Neuronal stem cell (in vitro differentiated cells): ENCODE measurements around the gene RRM2.

Experiments
- DNase-seq: peaks from one replicate; pipeline ENCODE4 v3.0.0-alpha.2; 2013; ENCODE audit warnings: low spot score
- H2AFZ ChIP-seq: one replicate; pipeline ENCODE4 v1.6.1; 2013; ENCODE audit warnings: mild to moderate bottlenecking, low read length, inconsistent platforms
- H2AK5ac ChIP-seq: 2 replicates; pipeline ENCODE4 v1.6.1; 2013; ENCODE audit warnings: low read depth, mild to moderate bottlenecking, inconsistent platforms, low read length, moderate library complexity, mixed read lengths
- H2BK120ac ChIP-seq: 2 replicates; pipeline ENCODE4 v1.6.1; 2013; ENCODE audit warnings: low read depth, mild to moderate bottlenecking, inconsistent platforms, low read length, moderate library complexity, mixed read lengths
- H2BK12ac ChIP-seq: one replicate; pipeline ENCODE4 v1.6.1; 2013; ENCODE audit warnings: low read length, inconsistent platforms
- H2BK15ac ChIP-seq: 2 replicates; pipeline ENCODE4 v1.6.1; 2013; ENCODE audit warnings: mild to moderate bottlenecking, low read length, inconsistent platforms, mixed read lengths
- H2BK5ac ChIP-seq: one replicate; pipeline ENCODE4 v1.6.1; 2013; ENCODE audit warnings: inconsistent platforms, mild to moderate bottlenecking, low read length, moderate library complexity
- H3K14ac ChIP-seq: one replicate; pipeline ENCODE4 v1.6.1; 2013; ENCODE audit warnings: low read length, inconsistent platforms
- H3K18ac ChIP-seq: 2 replicates; pipeline ENCODE4 v1.6.1; 2013; ENCODE audit warnings: low read length, inconsistent platforms
- H3K23ac ChIP-seq: 2 replicates; pipeline ENCODE4 v1.6.1; 2013; ENCODE audit warnings: low read depth, mild to moderate bottlenecking, mixed read lengths, low read length, inconsistent platforms; ENCODE audit not compliant: poor library complexity
- H3K27ac ChIP-seq: replicated peaks from 3 replicates; pipeline ENCODE4 v1.5.1; 2013; ENCODE audit warnings: low read length, inconsistent platforms
- H3K27me3 ChIP-seq, 3 experiments: 2 replicates each; pipeline ENCODE4 v1.6.1; 2013; ENCODE audit warnings: low read length in 3 of 3, mild to moderate bottlenecking in 2 of 3, inconsistent platforms in 1 of 3, low read depth in 1 of 3, mixed read lengths in 1 of 3, moderate library complexity in 1 of 3; ENCODE audit not compliant: control insufficient read depth in 3 of 3, insufficient read depth in 3 of 3
- H3K36me3 ChIP-seq, 2 donors: replicated peaks in 1 of 2; 2 replicates each; pipeline ENCODE4 v1.6.1; 2013; ENCODE audit warnings: low read length in 2 of 2; ENCODE audit not compliant: control insufficient read depth in 2 of 2, insufficient read depth in 2 of 2
- H3K4ac ChIP-seq: 2 replicates; pipeline ENCODE4 v1.6.1; 2013; ENCODE audit warnings: inconsistent platforms, mild to moderate bottlenecking, low read length, moderate library complexity
- H3K4me1 ChIP-seq, 2 donors: 1 replicate in 1 of 2; 2 replicates in 1 of 2; pipeline ENCODE4 v1.6.1; 2013; ENCODE audit warnings: low read length in 2 of 2, low read depth in 1 of 2; ENCODE audit not compliant: control insufficient read depth in 2 of 2, insufficient read depth in 1 of 2
- H3K4me2 ChIP-seq: one replicate; pipeline ENCODE4 v1.6.1; 2013; ENCODE audit warnings: mild to moderate bottlenecking, low read length, inconsistent platforms; ENCODE audit not compliant: insufficient read depth, poor library complexity, severe bottlenecking
- H3K4me3 ChIP-seq, 2 donors: 2 replicates each; pipeline ENCODE4 v1.5.1; 2013; ENCODE audit warnings: low read length in 2 of 2, mild to moderate bottlenecking in 2 of 2, inconsistent platforms in 1 of 2, moderate library complexity in 1 of 2
- H3K79me1 ChIP-seq: one replicate; pipeline ENCODE4 v1.6.1; 2013; ENCODE audit warnings: low read depth, mild to moderate bottlenecking, inconsistent platforms, low read length, moderate library complexity
- H3K9ac ChIP-seq: one replicate; pipeline ENCODE4 v1.6.1; 2013; ENCODE audit warnings: mild to moderate bottlenecking, low read depth, low read length, inconsistent platforms; ENCODE audit not compliant: poor library complexity
- H3K9me3 ChIP-seq, 2 donors: replicated peaks in 1 of 2; 2 replicates each; pipeline versions ENCODE3 to v1.6.1; 2013; ENCODE audit warnings: low read length in 2 of 2, mild to moderate bottlenecking in 2 of 2, inconsistent platforms in 1 of 2, low read depth in 1 of 2, mixed read lengths in 1 of 2, moderate library complexity in 1 of 2; ENCODE audit not compliant: control insufficient read depth in 2 of 2, insufficient read depth in 1 of 2
- H4K8ac ChIP-seq: one replicate; pipeline ENCODE4 v1.6.1; 2013; ENCODE audit warnings: low read depth, mild to moderate bottlenecking, inconsistent platforms, low read length, moderate library complexity
- H4K91ac ChIP-seq: one replicate; pipeline ENCODE4 v1.6.1; 2013; ENCODE audit warnings: low read length, low read depth, mild to moderate bottlenecking, inconsistent platforms; ENCODE audit not compliant: poor library complexity
- WGBS, 2 donors: extraction: QIAGEN DNeasy Blood & Tissue Kit; methylation state at CpG; one replicate each; pipeline ENCODE4 v1.1.7; 2013; ENCODE audit warnings: missing lambda C conversion rate in 2 of 2, mixed read lengths in 1 of 2; ENCODE audit not compliant: insufficient read length in 2 of 2, insufficient replicate concordance in 1 of 2; ENCODE audit errors: extremely low coverage in 2 of 2; 5-methylcytosine and 5-hydroxymethylcytosine counted together

The RRM2 gene

GRCh38 chr2:10086950-10087349, 35.6 kb upstream of the RRM2 start:
- H2AFZ ChIP-seq = no peak overlapping the region
- no peak overlapping the region for H2BK12ac ChIP-seq
- no peak overlapping the region for H2BK5ac ChIP-seq
- no peak overlapping the region for H3K4me3 ChIP-seq
- H2BK120ac ChIP-seq = no peak overlapping the region
- H2AK5ac ChIP-seq = no peak overlapping the region
- no peak overlapping the region for H3K4ac ChIP-seq
- H3K14ac ChIP-seq = no peak overlapping the region
- H3K27ac ChIP-seq = no peak overlapping the region
- no peak overlapping the region for H3K23ac ChIP-seq
- H4K8ac ChIP-seq = no peak overlapping the region
- 100% methylated on average over 1 of the region's 4 CpGs; no CpG with 5 or more reads in 1 of the 2 donors for WGBS, 2 donors
- no peak for DNase-seq
- H3K9ac ChIP-seq = no peak overlapping the region
- no peaks in the 10 kb centered on the region for H3K36me3 ChIP-seq
- H3K4me1 ChIP-seq = no peaks in the 10 kb centered on the region
- H3K79me1 ChIP-seq = no peaks in the 10 kb centered on the region
- H3K9me3 ChIP-seq = no peaks in the 10 kb centered on the region
- peaks cover 0 to 46% (median 2%) of the 10 kb centered on the region in 3 experiments for H3K27me3 ChIP-seq
- H3K18ac ChIP-seq = no peak overlapping the region
- no peak overlapping the region for H3K4me2 ChIP-seq
- no peak overlapping the region for H4K91ac ChIP-seq
- H2BK15ac ChIP-seq = no peak overlapping the region

GRCh38 chr2:10087360-10087759, 35.2 kb upstream of the RRM2 start:
- Histone ChIP-seq H3K4ac (no peak overlapping the region), H2BK5ac (no peak overlapping the region), H2BK120ac (no peak overlapping the region), H2BK15ac (no peak overlapping the region), H4K91ac (no peak overlapping the region), H3K4me3 (no peak overlapping the region), H3K14ac (no peak overlapping the region), H3K9me3 (no peaks in the 10 kb centered on the region), H3K36me3 (no peaks in the 10 kb centered on the region), H4K8ac (no peak overlapping the region), H3K4me2 (no peak overlapping the region), H3K18ac (no peak overlapping the region), H3K23ac (no peak overlapping the region), H3K9ac (no peak overlapping the region), H2AK5ac (no peak overlapping the region), H3K4me1 (no peaks in the 10 kb centered on the region), H2BK12ac (no peak overlapping the region), H3K27me3 (peaks cover 0 to 43% (median 2%) of the 10 kb centered on the region in 3 experiments), H2AFZ (no peak overlapping the region), H3K27ac (no peak overlapping the region), H3K79me1 (no peaks in the 10 kb centered on the region)
- no peak for DNase-seq
- no CpG with 5 or more reads among the region's 8 CpGs for WGBS, 2 donors

GRCh38 chr2:10089565-10090190, 32.9 kb upstream of the RRM2 start:
- Histone ChIP-seq H4K8ac (no peak overlapping the region), H2AFZ (no peak overlapping the region), H3K23ac (no peak overlapping the region), H3K9me3 (no peaks in the 10 kb centered on the region), H3K79me1 (no peaks in the 10 kb centered on the region), H3K9ac (no peak overlapping the region), H3K27ac (no peak overlapping the region), H4K91ac (no peak overlapping the region), H3K4me3 (no peak overlapping the region), H2BK15ac (no peak overlapping the region), H2BK5ac (no peak overlapping the region), H3K14ac (no peak overlapping the region), H2BK120ac (no peak overlapping the region), H2AK5ac (no peak overlapping the region), H3K36me3 (no peaks in the 10 kb centered on the region), H3K18ac (no peak overlapping the region), H3K4me1 (peaks cover 5 to 7% of the 10 kb centered on the region in 2 donors), H3K4me2 (no peak overlapping the region), H3K4ac (no peak overlapping the region), H2BK12ac (no peak overlapping the region), H3K27me3 (peaks cover 0 to 22% (median 0%) of the 10 kb centered on the region in 3 experiments)
- WGBS, 2 donors = no CpG with 5 or more reads among the region's 5 CpGs
- no peak for DNase-seq

- H3K4me1 ChIP-seq = peaks cover 13 to 17% of the 10 kb centered on the region in 2 donors
- no peaks in the 10 kb centered on the region for H3K79me1 ChIP-seq
- peak overlapping the region; percentile 40 for H3K18ac ChIP-seq
- H2BK5ac ChIP-seq = peak overlapping the region; percentile 60
- no CpG with 5 or more reads among the region's 52 CpGs for WGBS, 2 donors
- no peak overlapping the region for H3K27ac ChIP-seq
- no peak overlapping the region for H3K9ac ChIP-seq
- no peak overlapping the region for H2AK5ac ChIP-seq
- H4K91ac ChIP-seq = no peak overlapping the region
- no peak overlapping the region for H3K14ac ChIP-seq
- no peak overlapping the region for H2BK15ac ChIP-seq
- no peaks in the 10 kb centered on the region for H3K9me3 ChIP-seq
- no peak overlapping the region for H2BK12ac ChIP-seq
- H3K4ac ChIP-seq = no peak overlapping the region
- H3K4me2 ChIP-seq = no peak overlapping the region
- peaks cover 0 to 12% (median 0%) of the 10 kb centered on the region in 3 experiments for H3K27me3 ChIP-seq
- H3K23ac ChIP-seq = peak overlapping the region; percentile 26
- no peak overlapping the region for H4K8ac ChIP-seq
- H2AFZ ChIP-seq = no peak overlapping the region
- H3K36me3 ChIP-seq = no peaks in the 10 kb centered on the region
- H3K4me3 ChIP-seq = no peak overlapping the region
- no peak overlapping the region for H2BK120ac ChIP-seq
- DNase-seq = no peak
Observed at GRCh38 chr2:10091182-10091888, 31.2 kb upstream of the RRM2 start.
